ENCODE measurements around the gene GLYAT.

GLYAT gene

GRCh38 chr11:58731819-58732218, at the start of gene GLYAT:
TSS of gene GLYAT (minus strand) at chr11:58731943. CDS start at chr11:58724496, 7,447 bp downstream.
- DNase-seq: no peak

GRCh38 chr11:58781345-58781744, 49.6 kb upstream of the GLYAT start:
- no peak for DNase-seq

- DNase-seq: no peak
These were observed 48.8 kb upstream of the GLYAT start for GRCh38 chr11:58780578-58780977.

- peak; percentile 66 for DNase-seq
These were observed 45.4 kb upstream of the GLYAT start for GRCh38 chr11:58776891-58777710.

- no peak for DNase-seq
These were observed 43.4 kb upstream of the GLYAT start for GRCh38 chr11:58775066-58775708.

- DNase-seq: peak; percentile 58
These were observed 42.4 kb upstream of the GLYAT start for GRCh38 chr11:58774164-58774593.

GRCh38 chr11:58773337-58773736, 41.6 kb upstream of the GLYAT start:
- DNase-seq: no peak

GRCh38 chr11:58772329-58773285, 40.9 kb upstream of the GLYAT start:
- DNase-seq: no peak

GRCh38 chr11:58771458-58771855, 39.7 kb upstream of the GLYAT start:
- no peak for DNase-seq

- no peak for DNase-seq
These were observed 39.1 kb upstream of the GLYAT start for GRCh38 chr11:58770627-58771457.

- DNase-seq: no peak
These were observed 38.4 kb upstream of the GLYAT start for GRCh38 chr11:58770166-58770565.

- no peak for DNase-seq
These were observed 37.6 kb upstream of the GLYAT start for GRCh38 chr11:58769308-58769707.

GRCh38 chr11:58768137-58768536, 36.4 kb upstream of the GLYAT start:
- DNase-seq: no peak

- DNase-seq: no peak
These were observed 33.3 kb upstream of the GLYAT start for GRCh38 chr11:58765078-58765477.

- no peak for DNase-seq
These were observed 31.4 kb upstream of the GLYAT start for GRCh38 chr11:58763120-58763490.

GRCh38 chr11:58762284-58763119, 30.8 kb upstream of the GLYAT start:
- DNase-seq: no peak

- no peak for DNase-seq
These were observed 25.7 kb upstream of the GLYAT start for GRCh38 chr11:58757439-58757838.

- peak; percentile 85 for DNase-seq
These were observed 14.1 kb upstream of the GLYAT start for GRCh38 chr11:58745705-58746364.

GRCh38 chr11:58744988-58745704, 13.4 kb upstream of the GLYAT start:
- no peak for DNase-seq
